ENCODE results near the gene DNAH9.
"Not testable (repeated sequence)": the region's sequence is repeated elsewhere in the genome, so short reads cannot be mapped to it uniquely, and the experiment has no call there.

The DNAH9 gene

GRCh38 chr17:11925262-11926021, 327.2 kb downstream of the DNAH9 start:
- DNase-seq: no peak

GRCh38 chr17:11928436-11928835, 330.2 kb downstream of the DNAH9 start:
- DNase-seq: no peak

GRCh38 chr17:11932337-11932898, 334.1 kb downstream of the DNAH9 start:
- DNase-seq: no peak

GRCh38 chr17:11935734-11936406, 337.6 kb downstream of the DNAH9 start:
- no peak for DNase-seq

GRCh38 chr17:11940904-11941303, 342.6 kb downstream of the DNAH9 start:
- DNase-seq: no peak

GRCh38 chr17:11943086-11943485, 344.8 kb downstream of the DNAH9 start:
- DNase-seq: not testable (repeated sequence)

GRCh38 chr17:11943759-11944347, 345.6 kb downstream of the DNAH9 start:
- DNase-seq: no peak

- no peak for DNase-seq
Measured at GRCh38 chr17:11944587-11944986, 346.3 kb downstream of the DNAH9 start.

GRCh38 chr17:11948789-11949188, 350.5 kb downstream of the DNAH9 start:
- no peak for DNase-seq

GRCh38 chr17:11949571-11949970, 351.3 kb downstream of the DNAH9 start:
- not testable (repeated sequence) for DNase-seq

GRCh38 chr17:11950771-11951519, 352.7 kb downstream of the DNAH9 start:
- DNase-seq: no peak

- DNase-seq: no peak
Measured at GRCh38 chr17:11952610-11953009, 354.3 kb downstream of the DNAH9 start.

GRCh38 chr17:11953924-11954323, 355.7 kb downstream of the DNAH9 start:
- no peak for DNase-seq

GRCh38 chr17:11954936-11955335, 356.7 kb downstream of the DNAH9 start:
- DNase-seq: no peak

GRCh38 chr17:11969565-11969964, 371.3 kb downstream of the DNAH9 start:
- no peak for DNase-seq

GRCh38 chr17:11972741-11973140, 374.5 kb downstream of the DNAH9 start:
- not testable (repeated sequence) for DNase-seq

GRCh38 chr17:11979795-11980194, 381.5 kb downstream of the DNAH9 start:
- no peak for DNase-seq

GRCh38 chr17:11980813-11981212, 382.5 kb downstream of the DNAH9 start:
- no peak for DNase-seq

- no peak for DNase-seq
Measured at GRCh38 chr17:11981862-11982261, 383.6 kb downstream of the DNAH9 start.

GRCh38 chr17:11986179-11986941, 388.1 kb downstream of the DNAH9 start:
- no peak for DNase-seq

GRCh38 chr17:11986942-11987329, 388.7 kb downstream of the DNAH9 start:
- no peak for DNase-seq

GRCh38 chr17:11990363-11990983, 392.2 kb downstream of the DNAH9 start:
- DNase-seq: no peak
